Body of pancreas (tissue), 4 donors: ENCODE data around the gene ARL14EP.

Source experiments
- POLR2A ChIP-seq, 3 donors: fragments of 450-650 bp; IDR thresholded peaks; one replicate each; pipeline ENCODE4 v1.6.1; 2016; ENCODE audit warnings: antibody characterized with exemption in 3 of 3, mild to moderate bottlenecking in 2 of 3
- TF ChIP-seq, protein P1 (sequence below), 7 experiments: fragments of 450-650 bp in 4 of 7; fragments of 200-600 bp in 3 of 7; sonication (generic) in 3 of 7; IDR thresholded peaks; one replicate each; pipeline ENCODE4 v1.5.1; 2016 to 2019; ENCODE audit warnings: antibody characterized with exemption in 7 of 7

DNA sequence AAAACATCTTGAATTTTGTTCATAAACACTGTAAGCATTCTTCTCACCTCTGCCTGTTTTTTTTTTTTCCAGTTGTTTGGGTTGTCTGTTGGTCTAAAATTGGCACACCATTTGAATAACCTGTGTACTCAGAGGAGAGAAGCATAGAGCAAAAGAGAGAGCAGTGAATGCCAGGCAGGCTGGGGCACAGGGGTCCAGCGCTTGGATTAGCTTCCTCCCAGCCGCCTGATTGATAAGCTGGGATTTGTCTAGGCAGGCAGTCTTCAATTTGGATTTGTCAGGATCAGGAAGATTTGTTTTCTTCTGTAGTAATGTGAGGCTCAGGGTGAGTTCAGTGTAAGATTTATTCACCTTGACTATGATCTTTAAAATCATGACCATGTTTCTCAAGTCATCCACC is 59.0 kb downstream of the ARL14EP start:
- TF ChIP-seq, protein P1, sequence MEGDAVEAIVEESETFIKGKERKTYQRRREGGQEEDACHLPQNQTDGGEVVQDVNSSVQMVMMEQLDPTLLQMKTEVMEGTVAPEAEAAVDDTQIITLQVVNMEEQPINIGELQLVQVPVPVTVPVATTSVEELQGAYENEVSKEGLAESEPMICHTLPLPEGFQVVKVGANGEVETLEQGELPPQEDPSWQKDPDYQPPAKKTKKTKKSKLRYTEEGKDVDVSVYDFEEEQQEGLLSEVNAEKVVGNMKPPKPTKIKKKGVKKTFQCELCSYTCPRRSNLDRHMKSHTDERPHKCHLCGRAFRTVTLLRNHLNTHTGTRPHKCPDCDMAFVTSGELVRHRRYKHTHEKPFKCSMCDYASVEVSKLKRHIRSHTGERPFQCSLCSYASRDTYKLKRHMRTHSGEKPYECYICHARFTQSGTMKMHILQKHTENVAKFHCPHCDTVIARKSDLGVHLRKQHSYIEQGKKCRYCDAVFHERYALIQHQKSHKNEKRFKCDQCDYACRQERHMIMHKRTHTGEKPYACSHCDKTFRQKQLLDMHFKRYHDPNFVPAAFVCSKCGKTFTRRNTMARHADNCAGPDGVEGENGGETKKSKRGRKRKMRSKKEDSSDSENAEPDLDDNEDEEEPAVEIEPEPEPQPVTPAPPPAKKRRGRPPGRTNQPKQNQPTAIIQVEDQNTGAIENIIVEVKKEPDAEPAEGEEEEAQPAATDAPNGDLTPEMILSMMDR (IDR thresholded peaks at IDR 0.05): no peak
- no peak for TF ChIP-seq POLR2A (IDR thresholded peaks at IDR 0.05)
